Activated T-cell treated with anti-CD3 and anti-CD28 coated beads, Interleukin-2, amount 50 U/mL, for 4 hours (primary cell): ENCODE results near the gene TBX2. TPM values are rescaled to one million over a fixed set of nuclear protein-coding genes. Genes with fewer than 3 reads are reported as not detected.
A peak's percentile ranks its signal among the peaks of the same experiment; 100 is the strongest.
"Not testable (repeated sequence)": the region's sequence is repeated elsewhere in the genome, so short reads cannot be mapped to it uniquely, and the experiment has no call there.

Experiments
- ATAC-seq, 2 donors: fragments of 200-7000 bp; cut with Tn5 transposase; one replicate each; pipeline ENCODE4 v1.10.0; 2021
- DNase-seq: peaks from one replicate; pipeline ENCODE4 v3.0.0-alpha.2; 2020
- H3K27me3 Mint-ChIP-seq: one replicate; pipeline ENCODE4 v1.8.0; 2021; ENCODE audit warnings: low read depth, mixed read lengths
- H3K36me3 Mint-ChIP-seq: one replicate; pipeline ENCODE4 v1.8.0; 2022; ENCODE audit warnings: mixed read lengths; ENCODE audit not compliant: insufficient read depth
- H3K4me1 Mint-ChIP-seq: one replicate; pipeline ENCODE4 v1.8.0; 2021; ENCODE audit warnings: low read depth, mixed read lengths
- H3K4me3 Mint-ChIP-seq: one replicate; pipeline ENCODE4 v1.8.0; 2021; ENCODE audit warnings: mild to moderate bottlenecking, moderate library complexity, mixed read lengths
- H3K9me3 Mint-ChIP-seq: one replicate; pipeline ENCODE4 v1.8.0; 2021; ENCODE audit warnings: mixed read lengths
- total RNA-seq, 3 donors: library from RNA; stranded (reverse); gene quantifications; one replicate each; pipeline ENCODE4 v1.2.1, GENCODE V29; 2021

Gene TBX2
- total RNA-seq, 3 donors from 2014 or later: 0.05 to 0.16 (median 0.15) TPM

DNA sequence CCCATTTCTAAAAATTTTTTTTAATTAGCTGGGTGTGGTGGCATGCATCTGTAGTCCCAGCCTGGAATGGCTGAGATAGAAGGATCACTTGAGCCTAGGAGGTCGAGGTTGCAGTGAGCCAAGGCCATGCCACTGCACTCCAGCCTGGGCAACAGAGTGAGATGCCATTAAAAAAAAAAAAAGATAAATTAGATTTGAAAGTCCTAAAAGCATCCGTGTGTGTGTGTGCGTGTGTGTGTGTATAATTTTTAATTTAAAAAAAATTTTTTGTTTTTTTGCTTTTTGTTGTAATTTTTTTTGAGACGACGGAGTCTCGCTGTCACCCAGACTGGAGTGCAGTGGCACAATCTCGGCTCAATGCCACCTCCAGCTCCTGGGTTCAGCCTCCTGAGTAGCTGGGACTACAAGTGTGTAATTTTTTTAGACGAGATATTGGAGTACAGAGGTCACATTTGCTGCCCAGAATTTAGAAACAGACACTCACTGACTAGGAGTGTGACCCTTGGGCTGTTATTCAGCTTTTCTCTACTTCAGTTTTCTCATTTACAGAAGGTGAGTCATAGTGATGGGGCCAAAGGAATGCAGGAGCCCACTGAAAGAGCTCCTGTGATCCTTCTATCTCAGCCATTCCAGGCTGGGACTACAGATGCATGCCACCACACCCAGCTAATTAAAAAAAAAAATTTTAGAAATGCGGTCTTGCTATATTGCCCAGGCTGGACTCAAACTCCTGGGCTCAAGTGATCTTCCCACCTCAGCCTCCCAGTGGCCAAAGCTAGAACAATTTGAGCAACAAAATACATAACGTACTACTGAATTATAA, 27.1 kb downstream of the TBX2 start:
- ATAC-seq: no peak
- Mint-ChIP-seq H3K36me3 (no peaks in the 10 kb centered on the region), H3K9me3 (no peaks in the 10 kb centered on the region), H3K27me3 (peaks cover 27% of the 10 kb centered on the region), H3K4me3 (no peak overlapping the region), H3K4me1 (no peaks in the 10 kb centered on the region)
- no peak for DNase-seq

DNA sequence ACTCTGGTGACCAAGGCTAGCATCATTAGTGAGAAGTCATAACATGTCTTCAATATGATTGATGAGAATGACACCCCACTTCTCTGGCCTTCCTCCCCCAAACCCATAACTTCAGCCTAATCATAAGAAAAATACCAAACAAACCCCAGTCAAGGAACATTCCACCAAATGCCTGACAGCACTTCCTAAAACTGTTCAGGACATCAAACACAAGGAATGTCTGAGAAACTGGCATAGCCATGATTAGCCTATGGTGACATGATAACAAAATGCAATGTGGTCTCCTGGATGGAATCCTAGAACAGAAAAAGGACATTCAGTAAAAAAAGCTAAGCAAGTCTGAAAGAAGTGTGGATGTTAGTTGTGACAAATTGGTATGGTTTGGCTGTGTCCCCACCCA, 27.9 kb downstream of the TBX2 start:
- Mint-ChIP-seq H3K4me3 (no peak overlapping the region), H3K27me3 (peaks cover 23% of the 10 kb centered on the region), H3K9me3 (no peaks in the 10 kb centered on the region), H3K36me3 (no peaks in the 10 kb centered on the region), H3K4me1 (no peaks in the 10 kb centered on the region)
- DNase-seq (no peak), ATAC-seq (no peak)

GRCh38 chr17:61429274-61429673, 29.6 kb downstream of the TBX2 start:
- Mint-ChIP-seq H3K27me3 (peaks cover 13% of the 10 kb centered on the region), H3K4me1 (no peaks in the 10 kb centered on the region), H3K9me3 (no peaks in the 10 kb centered on the region), H3K4me3 (no peak overlapping the region), H3K36me3 (no peaks in the 10 kb centered on the region)
- no peak for DNase-seq
- no peak for ATAC-seq

DNA sequence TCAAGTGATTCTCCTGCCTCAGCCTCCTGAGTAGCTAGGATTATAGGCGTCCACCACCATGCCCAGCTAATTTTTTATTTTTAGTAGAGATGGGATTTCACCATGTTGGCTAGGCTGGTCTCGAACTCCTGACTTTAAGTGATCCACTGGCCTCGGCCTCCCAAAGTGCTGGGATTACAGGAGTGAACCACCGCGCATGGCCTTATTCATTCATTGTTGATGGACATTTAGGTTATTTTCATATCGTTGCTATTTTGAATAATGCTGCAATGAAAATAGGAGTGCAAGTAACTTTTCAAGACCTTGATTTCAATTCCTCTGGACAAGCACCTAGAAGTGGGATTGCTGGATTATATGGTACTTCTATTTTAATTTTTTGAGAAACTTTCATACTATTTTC, 30.2 kb downstream of the TBX2 start:
- H3K36me3 Mint-ChIP-seq, ATAC-seq, DNase-seq, H3K4me1 Mint-ChIP-seq, H3K9me3 Mint-ChIP-seq, H3K4me3 Mint-ChIP-seq: not testable (repeated sequence)
- H3K27me3 Mint-ChIP-seq: peaks cover 12% of the 10 kb centered on the region

- no peak for ATAC-seq
- H3K27me3 Mint-ChIP-seq: peaks cover 5% of the 10 kb centered on the region
- no peaks in the 10 kb centered on the region for H3K4me1 Mint-ChIP-seq
- no peak for DNase-seq
- no peaks in the 10 kb centered on the region for H3K36me3 Mint-ChIP-seq
- H3K4me3 Mint-ChIP-seq: no peak overlapping the region
- H3K9me3 Mint-ChIP-seq: peaks cover 8% of the 10 kb centered on the region
These were observed 32.1 kb downstream of the TBX2 start for GRCh38 chr17:61431594-61432311.

DNA sequence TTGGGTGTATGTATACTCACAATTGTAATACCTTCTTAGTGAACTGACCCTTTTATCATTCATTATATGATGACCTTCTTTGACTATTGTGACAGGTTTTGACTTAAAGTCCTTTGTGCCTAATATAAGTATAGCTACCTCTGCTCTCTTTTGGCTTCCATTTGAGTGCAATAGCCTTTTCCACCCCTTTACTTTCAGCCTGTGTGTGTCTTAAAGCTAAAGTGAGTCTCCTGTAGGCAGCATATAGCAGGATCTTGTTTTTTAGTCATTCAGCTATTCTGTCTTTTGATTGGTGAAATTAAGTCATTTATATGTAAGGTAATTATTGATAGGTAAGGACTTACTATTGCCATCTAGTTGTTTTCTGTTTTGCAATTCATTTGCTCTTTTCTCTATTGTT, 36.6 kb downstream of the TBX2 start:
- DNase-seq: no peak
- no peaks in the 10 kb centered on the region for H3K4me1 Mint-ChIP-seq
- no peak for ATAC-seq
- H3K36me3 Mint-ChIP-seq: no peaks in the 10 kb centered on the region
- H3K9me3 Mint-ChIP-seq: peaks cover 19% of the 10 kb centered on the region
- H3K4me3 Mint-ChIP-seq: no peak overlapping the region
- peaks cover 29% of the 10 kb centered on the region for H3K27me3 Mint-ChIP-seq

DNA sequence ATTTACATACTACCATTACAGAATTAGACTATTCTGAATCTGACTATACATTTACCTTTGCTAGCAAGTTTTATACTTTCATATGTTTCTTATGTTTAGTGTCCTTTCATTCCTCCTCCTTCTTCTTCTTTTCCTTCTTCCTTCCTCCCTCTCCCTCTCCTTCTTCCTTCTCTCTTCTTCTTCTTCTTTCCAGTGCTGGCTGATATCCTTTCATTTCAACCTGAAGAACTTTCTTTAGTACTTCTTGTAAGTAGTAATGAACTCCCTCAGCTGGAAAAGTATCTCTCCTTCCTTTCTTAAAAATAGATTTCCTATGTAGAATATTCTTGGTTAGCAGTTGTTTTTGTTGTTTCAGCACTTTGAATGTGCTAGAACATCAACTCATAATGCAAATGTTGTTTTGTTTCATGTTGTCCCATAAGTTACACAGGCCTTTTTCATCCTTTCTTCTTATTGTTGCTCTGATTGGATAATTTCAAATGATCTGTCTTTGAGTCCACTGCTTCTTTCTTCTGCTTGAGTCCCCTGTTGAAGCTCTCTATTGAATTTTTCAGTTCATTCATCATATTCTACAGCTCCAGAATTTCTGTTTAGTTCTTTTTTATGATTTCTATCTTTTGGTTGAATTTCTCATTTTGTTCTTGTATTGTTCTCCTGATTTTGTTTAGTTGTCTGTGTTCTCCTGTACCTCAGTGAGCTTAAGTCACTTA, 37.5 kb downstream of the TBX2 start:
- Mint-ChIP-seq H3K27me3 (peaks cover 37% of the 10 kb centered on the region), H3K36me3 (no peaks in the 10 kb centered on the region), H3K9me3 (peaks cover 19% of the 10 kb centered on the region), H3K4me1 (no peaks in the 10 kb centered on the region), H3K4me3 (no peak overlapping the region)
- DNase-seq (no peak), ATAC-seq (no peak)

- Mint-ChIP-seq H3K4me1 (no peaks in the 10 kb centered on the region), H3K27me3 (peaks cover 52% of the 10 kb centered on the region), H3K9me3 (peaks cover 19% of the 10 kb centered on the region), H3K4me3 (no peak overlapping the region), H3K36me3 (no peaks in the 10 kb centered on the region)
- DNase-seq: no peak
- peak in 1 of 2 donors; percentile 32 for ATAC-seq
These were observed 41.1 kb downstream of the TBX2 start for GRCh38 chr17:61440697-61441096.

- not testable (repeated sequence) for DNase-seq, H3K4me1 Mint-ChIP-seq, ATAC-seq, H3K36me3 Mint-ChIP-seq, H3K4me3 Mint-ChIP-seq
- H3K27me3 Mint-ChIP-seq: peaks cover 55% of the 10 kb centered on the region
- H3K9me3 Mint-ChIP-seq: peaks cover 12% of the 10 kb centered on the region
These were observed 41.9 kb downstream of the TBX2 start for GRCh38 chr17:61441507-61441906.

GRCh38 chr17:61442136-61442775, 42.6 kb downstream of the TBX2 start:
- Mint-ChIP-seq H3K4me3 (no peak overlapping the region), H3K27me3 (peaks cover 54% of the 10 kb centered on the region), H3K4me1 (no peaks in the 10 kb centered on the region), H3K9me3 (peaks cover 7% of the 10 kb centered on the region), H3K36me3 (no peaks in the 10 kb centered on the region)
- DNase-seq: no peak
- no peak for ATAC-seq

GRCh38 chr17:61442878-61443474, 43.3 kb downstream of the TBX2 start:
- ATAC-seq (no peak), DNase-seq (no peak)
- no peaks in the 10 kb centered on the region for H3K4me1 Mint-ChIP-seq
- no peak overlapping the region for H3K4me3 Mint-ChIP-seq
- H3K9me3 Mint-ChIP-seq: peaks cover 3% of the 10 kb centered on the region
- peaks cover 54% of the 10 kb centered on the region for H3K27me3 Mint-ChIP-seq
- H3K36me3 Mint-ChIP-seq: no peaks in the 10 kb centered on the region

DNA sequence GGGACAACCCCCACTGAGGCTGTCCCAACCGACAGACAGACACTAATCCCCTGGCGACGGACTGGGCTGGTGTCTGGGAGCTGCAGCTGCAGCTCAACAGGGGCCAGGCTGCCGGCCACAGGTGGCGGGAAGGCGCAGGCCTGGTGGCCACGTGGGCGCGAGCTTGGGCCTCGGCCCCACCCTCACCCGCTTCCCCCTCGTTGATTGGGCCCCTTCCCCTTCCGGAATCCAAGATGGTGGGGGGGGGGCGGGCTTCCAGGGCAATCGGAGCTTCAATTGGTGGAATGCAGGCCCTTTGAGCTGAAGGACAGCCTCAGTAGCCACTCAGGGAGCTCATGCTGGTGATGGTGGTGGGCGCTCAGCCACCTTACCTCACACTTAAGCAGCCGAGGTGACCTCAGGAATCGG, 43.8 kb downstream of the TBX2 start:
- peaks cover 54% of the 10 kb centered on the region for H3K27me3 Mint-ChIP-seq
- H3K4me1 Mint-ChIP-seq: no peaks in the 10 kb centered on the region
- DNase-seq (no peak), ATAC-seq (no peak)
- H3K9me3 Mint-ChIP-seq: peaks cover 3% of the 10 kb centered on the region
- no peak overlapping the region for H3K4me3 Mint-ChIP-seq
- no peaks in the 10 kb centered on the region for H3K36me3 Mint-ChIP-seq

DNA sequence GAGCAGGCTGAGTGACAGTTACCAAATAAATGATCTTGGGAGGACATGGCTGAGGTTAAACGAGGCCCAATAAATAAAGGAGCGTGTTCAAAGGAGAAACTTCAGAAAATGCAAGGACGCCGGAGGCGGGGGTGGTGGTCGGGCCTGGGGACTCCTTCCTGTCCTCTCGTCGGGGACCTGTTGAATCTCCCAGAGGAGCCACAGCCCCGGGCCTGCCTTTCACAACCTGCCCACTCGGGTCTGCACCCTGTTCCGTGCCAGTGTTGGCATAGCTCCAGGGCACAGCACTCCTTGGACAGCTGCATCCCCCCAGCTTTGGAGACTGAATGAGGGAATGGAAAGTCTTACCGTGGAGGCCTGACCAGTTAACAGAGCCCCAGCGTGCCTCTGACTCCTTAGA, 44.4 kb downstream of the TBX2 start:
- DNase-seq (no peak), ATAC-seq (no peak)
- Mint-ChIP-seq H3K9me3 (peaks cover 1% of the 10 kb centered on the region), H3K4me1 (no peaks in the 10 kb centered on the region), H3K4me3 (no peak overlapping the region), H3K36me3 (no peaks in the 10 kb centered on the region), H3K27me3 (peaks cover 52% of the 10 kb centered on the region)

GRCh38 chr17:61444831-61445230, 45.2 kb downstream of the TBX2 start:
- Mint-ChIP-seq H3K4me3 (no peak overlapping the region), H3K4me1 (no peaks in the 10 kb centered on the region), H3K27me3 (peaks cover 52% of the 10 kb centered on the region), H3K9me3 (no peaks in the 10 kb centered on the region), H3K36me3 (no peaks in the 10 kb centered on the region)
- no peak for ATAC-seq
- no peak for DNase-seq
